PC-9 (cell line): ENCODE data around the gene TANGO6.

Source experiments
- EZH2 ChIP-seq: fragments of 200-600 bp; sonication (generic); IDR thresholded peaks from 2 replicates; pipeline ENCODE4 v1.8.0; 2017; ENCODE audit warnings: antibody characterized with exemption, low read depth
- TF ChIP-seq, protein P1 (sequence below): fragments of 200-600 bp; sonication (generic); conservative IDR thresholded peaks from 2 replicates; pipeline ENCODE4 v1.6.1; 2017; ENCODE audit warnings: mixed run types, antibody characterized with exemption, mild to moderate bottlenecking, moderate library complexity

DNA sequence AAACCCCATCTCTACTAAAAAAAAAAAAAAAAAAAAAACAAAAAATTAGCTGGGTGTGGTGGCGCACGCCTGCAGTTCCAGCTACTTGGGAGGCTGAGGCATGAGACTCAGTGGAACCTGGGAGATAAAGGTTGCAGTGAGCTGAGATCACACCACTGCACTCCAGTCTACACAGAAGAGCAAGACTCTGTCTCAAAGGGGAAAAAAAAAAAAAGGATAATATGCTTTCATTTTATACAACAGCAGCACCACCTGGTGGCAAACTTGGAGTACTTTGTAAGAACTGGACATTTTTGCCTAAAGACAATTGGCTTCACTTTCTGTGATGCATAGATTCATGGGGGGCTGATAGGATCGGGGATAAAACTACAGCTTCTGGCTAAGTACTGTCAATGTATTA lies 280.6 kb downstream of the TANGO6 start:
- no peak for TF ChIP-seq EZH2
- TF ChIP-seq, protein P1, sequence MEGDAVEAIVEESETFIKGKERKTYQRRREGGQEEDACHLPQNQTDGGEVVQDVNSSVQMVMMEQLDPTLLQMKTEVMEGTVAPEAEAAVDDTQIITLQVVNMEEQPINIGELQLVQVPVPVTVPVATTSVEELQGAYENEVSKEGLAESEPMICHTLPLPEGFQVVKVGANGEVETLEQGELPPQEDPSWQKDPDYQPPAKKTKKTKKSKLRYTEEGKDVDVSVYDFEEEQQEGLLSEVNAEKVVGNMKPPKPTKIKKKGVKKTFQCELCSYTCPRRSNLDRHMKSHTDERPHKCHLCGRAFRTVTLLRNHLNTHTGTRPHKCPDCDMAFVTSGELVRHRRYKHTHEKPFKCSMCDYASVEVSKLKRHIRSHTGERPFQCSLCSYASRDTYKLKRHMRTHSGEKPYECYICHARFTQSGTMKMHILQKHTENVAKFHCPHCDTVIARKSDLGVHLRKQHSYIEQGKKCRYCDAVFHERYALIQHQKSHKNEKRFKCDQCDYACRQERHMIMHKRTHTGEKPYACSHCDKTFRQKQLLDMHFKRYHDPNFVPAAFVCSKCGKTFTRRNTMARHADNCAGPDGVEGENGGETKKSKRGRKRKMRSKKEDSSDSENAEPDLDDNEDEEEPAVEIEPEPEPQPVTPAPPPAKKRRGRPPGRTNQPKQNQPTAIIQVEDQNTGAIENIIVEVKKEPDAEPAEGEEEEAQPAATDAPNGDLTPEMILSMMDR: peak; percentile 87
